HK-2 (cell line): ENCODE results near the gene SPHKAP.
"Not testable (repeated sequence)": the region's sequence is repeated elsewhere in the genome, so short reads cannot be mapped to it uniquely, and the experiment has no call there.

Experiments used
- DNase-seq: peaks from one replicate; pipeline ENCODE4 v3.0.0-alpha.2; 2018; ENCODE audit not compliant: unreplicated experiment

SPHKAP gene

GRCh38 chr2:228181098-228182019, at the start of gene SPHKAP:
Gene SPHKAP, minus strand, starts transcription at chr2:228181687. Its CDS starts 89 bp downstream, at chr2:228181598.
- no peak for DNase-seq

GRCh38 chr2:228227466-228227865, 46.0 kb upstream of the SPHKAP start:
- no peak for DNase-seq

- DNase-seq: no peak
Measured at GRCh38 chr2:228224410-228224809, 42.9 kb upstream of the SPHKAP start.

GRCh38 chr2:228218593-228218992, 37.1 kb upstream of the SPHKAP start:
- DNase-seq: not testable (repeated sequence)

GRCh38 chr2:228197504-228197903, 16.0 kb upstream of the SPHKAP start:
- no peak for DNase-seq

- DNase-seq: no peak
Measured at GRCh38 chr2:228180181-228181097, 1.0 kb downstream of the SPHKAP start.

- DNase-seq: no peak
Measured at GRCh38 chr2:228167290-228167689, 14.2 kb downstream of the SPHKAP start.

GRCh38 chr2:228164718-228165117, 16.8 kb downstream of the SPHKAP start:
- no peak for DNase-seq

- no peak for DNase-seq
Measured at GRCh38 chr2:228157841-228158240, 23.6 kb downstream of the SPHKAP start.

GRCh38 chr2:228144961-228145360, 36.5 kb downstream of the SPHKAP start:
- no peak for DNase-seq

- DNase-seq: no peak
Measured at GRCh38 chr2:228140934-228141528, 40.5 kb downstream of the SPHKAP start.

GRCh38 chr2:228136027-228136426, 45.5 kb downstream of the SPHKAP start:
- no peak for DNase-seq

- no peak for DNase-seq
Measured at GRCh38 chr2:228135300-228135699, 46.2 kb downstream of the SPHKAP start.

GRCh38 chr2:228131833-228132232, 49.7 kb downstream of the SPHKAP start:
- DNase-seq: no peak

- no peak for DNase-seq
Measured at GRCh38 chr2:228126401-228126800, 55.1 kb downstream of the SPHKAP start.

- DNase-seq: no peak
Measured at GRCh38 chr2:228118940-228119339, 62.5 kb downstream of the SPHKAP start.

- no peak for DNase-seq
Measured at GRCh38 chr2:228107846-228108245, 73.6 kb downstream of the SPHKAP start.

GRCh38 chr2:228105526-228106250, 75.8 kb downstream of the SPHKAP start:
- no peak for DNase-seq

- no peak for DNase-seq
Measured at GRCh38 chr2:228104215-228104614, 77.3 kb downstream of the SPHKAP start.

- no peak for DNase-seq
Measured at GRCh38 chr2:228103379-228103778, 78.1 kb downstream of the SPHKAP start.

- no peak for DNase-seq
Measured at GRCh38 chr2:228102949-228103348, 78.5 kb downstream of the SPHKAP start.
